A549 (cell line): ENCODE measurements around the gene PKHD1. TPM values are rescaled to one million over a fixed set of nuclear protein-coding genes. Genes with fewer than 3 reads are reported as not detected.

Source experiments
- ATAC-seq, 2 experiments: fragments of 200-7000 bp in 1 of 2; fragments of >200 bp in 1 of 2; cut with Nextera tagmentation in 1 of 2; cut with Tn5 transposase in 1 of 2; 3 replicates each; pipeline versions ENCODE4 v1.8.0 to v1.9.1; 2018 to 2020; ENCODE audit warnings: mild to moderate bottlenecking in 1 of 2, moderate library complexity in 1 of 2
- CTCF ChIA-PET: fragments of 300-600 bp; sonication (Branson Sonifier 250); formaldehyde crosslinking; extraction: SDS; loops from one replicate; lab custom pipeline; 2021; ENCODE audit warnings: antibody characterized with exemption, inconsistent platforms; lab: Yijun Ruan, JAX
- POLR2A ChIA-PET: fragments of 350-600 bp; formaldehyde crosslinking; extraction: SDS; loops from one replicate; lab custom pipeline; 2021; ENCODE audit warnings: antibody characterized with exemption, inconsistent platforms; lab: Yijun Ruan, JAX
- DNase-seq, 2 experiments: peaks; one replicate each; pipeline versions ENCODE4 v3.0.0 to v3.0.0-alpha.2; 2011 to 2016; ENCODE audit warnings: low read depth in 1 of 2, low spot score in 1 of 2
- FAIRE-seq: peaks from 2 replicates; lab custom pipeline; 2011; peaks lifted over from hg19 to GRCh38; lab: Jason Lieb, UNC
- H3K27ac ChIP-seq, 2 experiments: fragments of >200 bp; sonication (Bioruptor Twin); formaldehyde crosslinking; 3 replicates each; pipeline ENCODE4 v1.5.1; 2016 to 2017
- H3K4me1 ChIP-seq: fragments of >200 bp; sonication (Bioruptor Twin); formaldehyde crosslinking; 3 replicates; pipeline ENCODE4 v1.6.1; 2016
- H3K4me2 ChIP-seq: fragments of >200 bp; sonication (Bioruptor Twin); formaldehyde crosslinking; 3 replicates; pipeline ENCODE4 v1.6.1; 2016
- H3K4me3 ChIP-seq: fragments of >200 bp; sonication (Bioruptor Twin); formaldehyde crosslinking; 3 replicates; pipeline ENCODE4 v1.5.1; 2016
- H3K9me3 ChIP-seq: fragments of >200 bp; sonication (Bioruptor Twin); formaldehyde crosslinking; 3 replicates; pipeline ENCODE4 v1.6.1; 2016
- CBX2 ChIP-seq: fragments of 200-600 bp; sonication (generic); IDR thresholded peaks from 2 replicates; pipeline ENCODE4 v1.6.1; 2016; ENCODE audit warnings: low read depth, mild to moderate bottlenecking, borderline replicate concordance
- CHD2 ChIP-seq: fragments of 150-350 bp; IDR thresholded peaks from 2 replicates; pipeline ENCODE4 v1.6.1; 2014; ENCODE audit warnings: low read length; ENCODE audit not compliant: partially characterized antibody
- EHMT2 ChIP-seq: fragments of 200-600 bp; sonication (generic); IDR thresholded peaks from 2 replicates; pipeline ENCODE4 v1.6.1; 2016; ENCODE audit warnings: antibody characterized with exemption, low read depth, mild to moderate bottlenecking, moderate library complexity
- ESRRA ChIP-seq: fragments of 150-350 bp; IDR thresholded peaks from 2 replicates; pipeline ENCODE4 v1.6.1; 2014; ENCODE audit warnings: mild to moderate bottlenecking, low read length, borderline replicate concordance
- FOSB ChIP-seq: fragments of 250-450 bp; sonication (Bioruptor Pico); IDR thresholded peaks from 2 replicates; pipeline ENCODE4 v1.5.0; 2020; ENCODE audit warnings: mild to moderate bottlenecking, moderate library complexity
- GATA3 ChIP-seq: IDR thresholded peaks from 2 replicates; pipeline ENCODE4 v1.6.1; 2012; ENCODE audit warnings: borderline replicate concordance
- HOXA7 ChIP-seq: fragments of 250-450 bp; sonication (Bioruptor Pico); IDR thresholded peaks from 2 replicates; pipeline ENCODE4 v1.5.0; 2020; ENCODE audit warnings: mild to moderate bottlenecking, moderate library complexity
- HOXB5 ChIP-seq: fragments of 250-450 bp; sonication (Bioruptor Pico); IDR thresholded peaks from 2 replicates; pipeline ENCODE4 v1.5.0; 2020; ENCODE audit warnings: mild to moderate bottlenecking, moderate library complexity
- JUN ChIP-seq, 2 experiments: fragments of >200 bp; sonication (Bioruptor Twin); formaldehyde crosslinking; IDR thresholded peaks; 2 replicates in 1 of 2; 3 replicates in 1 of 2; pipeline ENCODE4 v1.6.1; 2016 to 2017
- JUNB ChIP-seq: fragments of >200 bp; sonication (Bioruptor Twin); formaldehyde crosslinking; IDR thresholded peaks from 2 replicates; pipeline ENCODE4 v1.6.1; 2016
- KDM5A ChIP-seq: fragments of 200-600 bp; sonication (generic); IDR thresholded peaks from 2 replicates; pipeline ENCODE4 v1.6.1; 2016; ENCODE audit warnings: antibody characterized with exemption, mild to moderate bottlenecking
- NPAS2 ChIP-seq: fragments of 250-450 bp; sonication (Bioruptor Pico); IDR thresholded peaks from 2 replicates; pipeline ENCODE4 v1.8.0; 2022; ENCODE audit warnings: mild to moderate bottlenecking, moderate library complexity, borderline replicate concordance
- NR3C1 ChIP-seq: fragments of >200 bp; sonication (Bioruptor Twin); formaldehyde crosslinking; IDR thresholded peaks from 3 replicates; pipeline ENCODE4 v1.6.1; 2017
- PHF8 ChIP-seq: fragments of 200-600 bp; sonication (generic); IDR thresholded peaks from 2 replicates; pipeline ENCODE4 v1.6.1; 2016; ENCODE audit warnings: low read depth, mild to moderate bottlenecking, antibody characterized with exemption, moderate library complexity, borderline replicate concordance
- POLR2A ChIP-seq: IDR thresholded peaks from 2 replicates; pipeline ENCODE4 v1.6.1; 2012; ENCODE audit warnings: mild to moderate bottlenecking, low read length
- RAD21 ChIP-seq, 2 experiments: fragments of >200 bp in 1 of 2; sonication (Bioruptor Twin) in 1 of 2; formaldehyde crosslinking in 1 of 2; IDR thresholded peaks in 1 of 2; conservative IDR thresholded peaks in 1 of 2; 2 replicates in 1 of 2; 3 replicates in 1 of 2; pipeline ENCODE4 v1.6.1; 2012 to 2018; ENCODE audit warnings: inconsistent platforms in 1 of 2
- RNF2 ChIP-seq: fragments of 200-600 bp; sonication (generic); IDR thresholded peaks from 2 replicates; pipeline ENCODE4 v1.6.1; 2016; ENCODE audit warnings: low read depth, mild to moderate bottlenecking, antibody characterized with exemption, moderate library complexity, borderline replicate concordance
- SREBF2 ChIP-seq: fragments of 450-650 bp; IDR thresholded peaks from 2 replicates; pipeline ENCODE4 v1.6.1; 2014; ENCODE audit warnings: mild to moderate bottlenecking, moderate library complexity
- TFCP2L1 ChIP-seq: fragments of 250-450 bp; sonication (Bioruptor Pico); IDR thresholded peaks from 2 replicates; pipeline ENCODE4 v1.5.0; 2021; ENCODE audit warnings: mild to moderate bottlenecking
- ZFP36 ChIP-seq: fragments of 450-650 bp; IDR thresholded peaks from 2 replicates; pipeline ENCODE4 v1.6.1; 2014; ENCODE audit warnings: borderline replicate concordance; ENCODE audit not compliant: partially characterized antibody
- ZNF302 ChIP-seq: fragments of 250-450 bp; sonication (Bioruptor Pico); IDR thresholded peaks from 2 replicates; pipeline ENCODE4 v1.9.0; 2021; ENCODE audit warnings: inconsistent platforms, mild to moderate bottlenecking, moderate library complexity
- whole genome bisulfite sequencing: methylation state at CpG from one replicate; pipeline ENCODE4 v1.1.6; 2017; ENCODE audit errors: missing lambda C conversion rate; 5-methylcytosine and 5-hydroxymethylcytosine counted together
- polyA plus RNA-seq, 4 experiments: library from polyadenylated mRNA; depleted of rRNA in 3 of 4; stranded (reverse); fragments of >200 nt; fragmentation: RNase III in 1 of 4; extraction: RNeasy Plus Mini Kit Qiagen cat#74134 plus additional on column Dnase treatment in 1 of 4; gene quantifications; 2 replicates in 3 of 4; 3 replicates in 1 of 4; pipeline ENCODE4 v1.2.3, GENCODE V29; 2011 to 2017
- TF ChIP-seq, protein P1 (sequence below): fragments of 250-450 bp; sonication (Bioruptor Pico); IDR thresholded peaks from 2 replicates; pipeline ENCODE4 v1.5.0; 2021; ENCODE audit warnings: mild to moderate bottlenecking, moderate library complexity, borderline replicate concordance
- TF ChIP-seq, protein P2 (sequence below): fragments of 250-450 bp; sonication (Bioruptor Pico); IDR thresholded peaks from 2 replicates; pipeline ENCODE4 v1.5.0; 2020; ENCODE audit warnings: low read depth, mild to moderate bottlenecking, moderate library complexity
- TF ChIP-seq, protein P3 (sequence below): IDR thresholded peaks from 2 replicates; pipeline ENCODE4 v1.6.1; 2012; ENCODE audit warnings: low read depth, borderline replicate concordance
- TF ChIP-seq, protein P4 (sequence below): IDR thresholded peaks from 2 replicates; pipeline ENCODE4 v1.6.1; 2012
- TF ChIP-seq, protein P5 (sequence below): fragments of 450-650 bp; IDR thresholded peaks from 2 replicates; pipeline ENCODE4 v1.6.1; 2014; ENCODE audit warnings: antibody characterized with exemption
- TF ChIP-seq, protein P6 (sequence below): fragments of >200 bp; sonication (Bioruptor Twin); formaldehyde crosslinking; IDR thresholded peaks from 2 replicates; pipeline ENCODE4 v1.6.1; 2016
- TF ChIP-seq, protein P7 (sequence below): fragments of 150-350 bp; IDR thresholded peaks from 2 replicates; pipeline ENCODE4 v1.6.1; 2014; ENCODE audit warnings: low read depth, mild to moderate bottlenecking, low read length

PKHD1 gene
- polyA plus RNA-seq, 2 of the 4 experiments (the other 2 are of a cell fraction), result not detected

DNA sequence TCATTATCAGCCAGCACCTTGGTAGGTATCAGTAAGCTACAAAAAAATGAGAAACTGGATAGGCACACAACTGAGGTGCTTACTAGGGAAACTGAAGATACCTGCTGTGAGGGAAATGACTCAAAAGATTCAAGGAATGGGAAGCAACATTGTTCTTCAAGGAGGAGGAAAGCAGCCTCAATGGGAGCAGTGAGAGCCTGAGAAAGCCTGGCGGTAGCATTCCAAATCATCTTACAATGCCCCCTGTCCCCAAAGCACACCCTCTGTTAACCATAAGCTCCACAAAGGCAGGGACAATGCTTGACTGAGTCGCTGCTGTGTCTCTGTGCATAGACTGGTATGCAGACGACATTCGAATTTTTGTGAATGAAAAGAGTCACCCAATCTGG is 10.6 kb downstream of the PKHD1 start:
- no peak for FAIRE-seq
- WGBS, result 7% methylated on average over 4 of the region's 4 CpGs
- no peak for ATAC-seq

DNA sequence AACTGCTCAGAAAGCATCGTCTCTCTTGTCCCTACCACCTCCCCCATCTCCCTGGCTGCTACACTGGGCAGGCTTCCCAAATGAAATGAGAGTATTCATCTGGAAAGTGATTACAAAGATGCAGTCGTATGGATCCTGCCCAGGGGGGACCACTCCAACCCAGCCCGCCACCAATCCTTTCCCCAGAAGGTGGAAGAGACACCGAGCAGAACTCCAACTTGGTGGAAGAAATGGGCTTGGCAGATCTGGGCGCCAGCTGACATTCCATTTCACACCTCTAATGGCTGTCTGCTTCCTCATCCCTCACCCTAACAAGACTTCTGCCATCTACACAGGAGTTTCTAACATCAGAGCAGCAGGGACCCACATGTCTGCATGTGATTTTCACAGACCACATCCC is 12.7 kb downstream of the PKHD1 start:
- H3K4me3 ChIP-seq, result no peak overlapping the region
- WGBS, result 0% methylated on average over 3 of the region's 5 CpGs
- no peaks in the 10 kb centered on the region for H3K9me3 ChIP-seq
- CTCF ChIA-PET, result no interaction called here
- H3K27ac ChIP-seq, result no peak overlapping the region
- FAIRE-seq (no peak), ATAC-seq (no peak), DNase-seq (no peak)
- H3K4me1 ChIP-seq, result no peaks in the 10 kb centered on the region
- no peak for TF ChIP-seq RAD21 (conservative IDR thresholded peaks at IDR 0.05 in 1 of 2, IDR thresholded peaks at IDR 0.05 in 1 of 2)
- POLR2A ChIA-PET, result no interaction called here
- H3K4me2 ChIP-seq, result no peak overlapping the region

More for the DNA sequence above, 10.6 kb downstream of the PKHD1 start:
- H3K4me1 ChIP-seq, result no peaks in the 10 kb centered on the region
- no peak overlapping the region for H3K4me2 ChIP-seq
- H3K9me3 ChIP-seq, result no peaks in the 10 kb centered on the region
- POLR2A ChIA-PET, result no interaction called here
- H3K27ac ChIP-seq, result no peak overlapping the region
- CTCF ChIA-PET, result no interaction called here
- no peak for TF ChIP-seq FOSB
- TF ChIP-seq, protein P1, sequence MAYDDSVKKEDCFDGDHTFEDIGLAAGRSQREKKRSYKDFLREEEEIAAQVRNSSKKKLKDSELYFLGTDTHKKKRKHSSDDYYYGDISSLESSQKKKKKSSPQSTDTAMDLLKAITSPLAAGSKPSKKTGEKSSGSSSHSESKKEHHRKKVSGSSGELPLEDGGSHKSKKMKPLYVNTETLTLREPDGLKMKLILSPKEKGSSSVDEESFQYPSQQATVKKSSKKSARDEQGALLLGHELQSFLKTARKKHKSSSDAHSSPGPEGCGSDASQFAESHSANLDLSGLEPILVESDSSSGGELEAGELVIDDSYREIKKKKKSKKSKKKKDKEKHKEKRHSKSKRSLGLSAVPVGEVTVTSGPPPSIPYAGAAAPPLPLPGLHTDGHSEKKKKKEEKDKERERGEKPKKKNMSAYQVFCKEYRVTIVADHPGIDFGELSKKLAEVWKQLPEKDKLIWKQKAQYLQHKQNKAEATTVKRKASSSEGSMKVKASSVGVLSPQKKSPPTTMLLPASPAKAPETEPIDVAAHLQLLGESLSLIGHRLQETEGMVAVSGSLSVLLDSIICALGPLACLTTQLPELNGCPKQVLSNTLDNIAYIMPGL, result no peak
- TF ChIP-seq HOXA7, result no peak
- TF ChIP-seq JUN (IDR thresholded peaks at IDR 0.05), result no peak
- TF ChIP-seq ESRRA, result no peak
- TF ChIP-seq HOXB5 (CRISPR knock-in tag), result no peak
- TF ChIP-seq RNF2, result no peak
- no peak for TF ChIP-seq CBX2
- TF ChIP-seq, protein P2, sequence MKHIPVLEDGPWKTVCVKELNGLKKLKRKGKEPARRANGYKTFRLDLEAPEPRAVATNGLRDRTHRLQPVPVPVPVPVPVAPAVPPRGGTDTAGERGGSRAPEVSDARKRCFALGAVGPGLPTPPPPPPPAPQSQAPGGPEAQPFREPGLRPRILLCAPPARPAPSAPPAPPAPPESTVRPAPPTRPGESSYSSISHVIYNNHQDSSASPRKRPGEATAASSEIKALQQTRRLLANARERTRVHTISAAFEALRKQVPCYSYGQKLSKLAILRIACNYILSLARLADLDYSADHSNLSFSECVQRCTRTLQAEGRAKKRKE (CRISPR knock-in tag), result no peak
- TF ChIP-seq, protein P3, sequence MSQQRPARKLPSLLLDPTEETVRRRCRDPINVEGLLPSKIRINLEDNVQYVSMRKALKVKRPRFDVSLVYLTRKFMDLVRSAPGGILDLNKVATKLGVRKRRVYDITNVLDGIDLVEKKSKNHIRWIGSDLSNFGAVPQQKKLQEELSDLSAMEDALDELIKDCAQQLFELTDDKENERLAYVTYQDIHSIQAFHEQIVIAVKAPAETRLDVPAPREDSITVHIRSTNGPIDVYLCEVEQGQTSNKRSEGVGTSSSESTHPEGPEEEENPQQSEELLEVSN, result no peak
- TF ChIP-seq GATA3, result no peak
- no peak for TF ChIP-seq JUNB
- no peak for TF ChIP-seq EHMT2
- TF ChIP-seq PHF8, result no peak
- no peak overlapping the region for H3K4me3 ChIP-seq
- no peak for DNase-seq

DNA sequence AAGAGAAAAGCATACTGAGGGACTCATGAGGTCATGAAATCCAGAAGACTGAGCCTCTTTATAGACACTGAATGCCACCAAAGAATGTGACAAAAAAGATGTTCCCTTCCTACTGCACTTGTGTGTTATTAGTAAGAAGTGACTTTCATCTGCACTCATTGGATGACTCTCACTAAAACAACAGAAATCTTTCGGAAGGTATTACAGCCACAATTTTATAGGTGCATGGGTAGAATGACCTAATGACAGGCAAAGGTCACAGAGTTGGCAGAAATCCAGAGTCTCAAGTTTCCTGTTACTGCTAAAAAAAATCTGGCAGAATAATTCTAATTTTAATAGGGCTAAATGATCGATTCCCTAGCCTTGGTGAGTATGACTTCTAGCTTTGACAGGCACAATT is 13.3 kb downstream of the PKHD1 start:
- H3K4me3 ChIP-seq, result no peak overlapping the region
- ChIA-PET POLR2A (no interaction called here), CTCF (no interaction called here)
- ATAC-seq (no peak), FAIRE-seq (no peak), DNase-seq (no peak)
- TF ChIP-seq, protein P4, sequence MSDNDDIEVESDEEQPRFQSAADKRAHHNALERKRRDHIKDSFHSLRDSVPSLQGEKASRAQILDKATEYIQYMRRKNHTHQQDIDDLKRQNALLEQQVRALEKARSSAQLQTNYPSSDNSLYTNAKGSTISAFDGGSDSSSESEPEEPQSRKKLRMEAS, result no peak
- no peak for TF ChIP-seq CHD2
- TF ChIP-seq, protein P5, sequence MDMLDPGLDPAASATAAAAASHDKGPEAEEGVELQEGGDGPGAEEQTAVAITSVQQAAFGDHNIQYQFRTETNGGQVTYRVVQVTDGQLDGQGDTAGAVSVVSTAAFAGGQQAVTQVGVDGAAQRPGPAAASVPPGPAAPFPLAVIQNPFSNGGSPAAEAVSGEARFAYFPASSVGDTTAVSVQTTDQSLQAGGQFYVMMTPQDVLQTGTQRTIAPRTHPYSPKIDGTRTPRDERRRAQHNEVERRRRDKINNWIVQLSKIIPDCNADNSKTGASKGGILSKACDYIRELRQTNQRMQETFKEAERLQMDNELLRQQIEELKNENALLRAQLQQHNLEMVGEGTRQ, result no peak
- TF ChIP-seq, protein P3, result no peak
- TF ChIP-seq NR3C1, result no peak
- no peak for TF ChIP-seq ZNF302
- TF ChIP-seq EHMT2, result no peak
- TF ChIP-seq GATA3, result no peak
- TF ChIP-seq TFCP2L1, result no peak
- TF ChIP-seq, protein P6, sequence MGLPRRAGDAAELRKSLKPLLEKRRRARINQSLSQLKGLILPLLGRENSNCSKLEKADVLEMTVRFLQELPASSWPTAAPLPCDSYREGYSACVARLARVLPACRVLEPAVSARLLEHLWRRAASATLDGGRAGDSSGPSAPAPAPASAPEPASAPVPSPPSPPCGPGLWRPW, result no peak
- TF ChIP-seq SREBF2, result no peak
- TF ChIP-seq KDM5A, result no peak
- TF ChIP-seq, protein P7, sequence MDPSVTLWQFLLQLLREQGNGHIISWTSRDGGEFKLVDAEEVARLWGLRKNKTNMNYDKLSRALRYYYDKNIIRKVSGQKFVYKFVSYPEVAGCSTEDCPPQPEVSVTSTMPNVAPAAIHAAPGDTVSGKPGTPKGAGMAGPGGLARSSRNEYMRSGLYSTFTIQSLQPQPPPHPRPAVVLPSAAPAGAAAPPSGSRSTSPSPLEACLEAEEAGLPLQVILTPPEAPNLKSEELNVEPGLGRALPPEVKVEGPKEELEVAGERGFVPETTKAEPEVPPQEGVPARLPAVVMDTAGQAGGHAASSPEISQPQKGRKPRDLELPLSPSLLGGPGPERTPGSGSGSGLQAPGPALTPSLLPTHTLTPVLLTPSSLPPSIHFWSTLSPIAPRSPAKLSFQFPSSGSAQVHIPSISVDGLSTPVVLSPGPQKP, result no peak
- TF ChIP-seq JUNB, result no peak
- no peak for TF ChIP-seq POLR2A
- TF ChIP-seq ZFP36, result no peak
- TF ChIP-seq NPAS2 (CRISPR knock-in tag), result no peak
- H3K4me1 ChIP-seq, result no peaks in the 10 kb centered on the region
- no peaks in the 10 kb centered on the region for H3K9me3 ChIP-seq
- WGBS, result 9% methylated on average over 2 of the region's 2 CpGs
- H3K27ac ChIP-seq, result no peak overlapping the region
- H3K4me2 ChIP-seq, result no peak overlapping the region
